Middle frontal gyrus (tissue), 1 donor: ENCODE measurements around the gene OVCH1.
A peak's percentile ranks its signal among the peaks of the same experiment; 100 is the strongest.

Source experiments
- DNase-seq: peaks from one replicate; pipeline ENCODE4 v3.0.0-alpha.2; 2015; ENCODE audit warnings: low spot score; ENCODE audit errors: extremely low spot score

The OVCH1 gene, protein sequence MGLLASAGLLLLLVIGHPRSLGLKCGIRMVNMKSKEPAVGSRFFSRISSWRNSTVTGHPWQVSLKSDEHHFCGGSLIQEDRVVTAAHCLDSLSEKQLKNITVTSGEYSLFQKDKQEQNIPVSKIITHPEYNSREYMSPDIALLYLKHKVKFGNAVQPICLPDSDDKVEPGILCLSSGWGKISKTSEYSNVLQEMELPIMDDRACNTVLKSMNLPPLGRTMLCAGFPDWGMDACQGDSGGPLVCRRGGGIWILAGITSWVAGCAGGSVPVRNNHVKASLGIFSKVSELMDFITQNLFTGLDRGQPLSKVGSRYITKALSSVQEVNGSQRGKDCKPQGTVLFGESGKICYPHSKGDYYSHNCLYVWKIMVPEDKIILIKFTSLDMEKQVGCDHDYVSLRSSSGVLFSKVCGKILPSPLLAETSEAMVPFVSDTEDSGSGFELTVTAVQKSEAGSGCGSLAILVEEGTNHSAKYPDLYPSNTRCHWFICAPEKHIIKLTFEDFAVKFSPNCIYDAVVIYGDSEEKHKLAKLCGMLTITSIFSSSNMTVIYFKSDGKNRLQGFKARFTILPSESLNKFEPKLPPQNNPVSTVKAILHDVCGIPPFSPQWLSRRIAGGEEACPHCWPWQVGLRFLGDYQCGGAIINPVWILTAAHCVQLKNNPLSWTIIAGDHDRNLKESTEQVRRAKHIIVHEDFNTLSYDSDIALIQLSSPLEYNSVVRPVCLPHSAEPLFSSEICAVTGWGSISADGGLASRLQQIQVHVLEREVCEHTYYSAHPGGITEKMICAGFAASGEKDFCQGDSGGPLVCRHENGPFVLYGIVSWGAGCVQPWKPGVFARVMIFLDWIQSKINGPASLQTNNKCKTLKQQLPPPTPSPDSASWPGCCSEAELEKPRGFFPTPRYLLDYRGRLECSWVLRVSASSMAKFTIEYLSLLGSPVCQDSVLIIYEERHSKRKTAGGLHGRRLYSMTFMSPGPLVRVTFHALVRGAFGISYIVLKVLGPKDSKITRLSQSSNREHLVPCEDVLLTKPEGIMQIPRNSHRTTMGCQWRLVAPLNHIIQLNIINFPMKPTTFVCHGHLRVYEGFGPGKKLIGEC

DNA sequence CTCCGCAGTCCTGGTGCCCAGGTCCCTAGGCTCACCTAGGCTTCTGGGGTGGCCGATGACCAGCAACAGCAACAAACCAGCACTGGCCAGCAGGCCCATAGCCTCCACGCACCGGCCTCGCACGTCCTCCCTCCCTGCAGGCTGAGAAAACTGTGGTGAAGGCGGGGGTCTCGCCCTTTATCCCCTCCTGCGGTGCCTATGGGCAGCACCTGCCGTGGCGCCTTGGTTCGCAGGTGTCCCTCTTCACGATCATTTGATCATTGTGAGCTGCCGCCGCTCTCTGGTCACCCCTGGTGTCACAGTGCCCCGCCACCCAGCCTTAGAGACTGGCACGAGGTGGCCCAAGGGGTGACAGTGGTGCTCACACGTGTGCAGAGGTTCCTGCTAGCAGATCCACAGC is at the start of gene OVCH1:
OVCH1 (minus strand) TSS at position 99 of the 400 bp plus-strand sequence; CDS start at position 99, 0 bp downstream.
- no peak for DNase-seq

DNA sequence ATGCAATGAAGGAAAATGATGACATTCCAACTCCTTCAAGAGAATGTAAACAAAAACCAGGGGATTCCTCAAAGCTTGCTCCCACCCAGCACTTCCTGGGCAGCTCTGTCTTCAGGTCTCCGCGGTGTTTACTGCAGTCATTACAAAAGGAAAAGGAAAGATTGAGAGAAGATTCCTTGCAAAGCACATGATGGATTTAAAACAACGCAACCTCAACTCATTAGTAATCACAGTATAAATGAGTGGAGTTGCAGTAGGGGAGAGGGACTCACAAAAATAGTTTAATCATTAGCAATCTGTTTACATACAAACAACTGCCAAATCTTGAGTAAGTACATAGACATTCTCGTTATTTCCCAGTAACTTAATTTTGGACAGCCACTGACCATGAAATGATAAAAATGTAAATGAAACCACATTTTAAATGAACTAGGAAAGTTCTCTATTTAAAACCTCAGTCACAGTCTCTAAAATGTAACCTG is 49.7 kb upstream of the OVCH1 start:
- no peak for DNase-seq

DNA sequence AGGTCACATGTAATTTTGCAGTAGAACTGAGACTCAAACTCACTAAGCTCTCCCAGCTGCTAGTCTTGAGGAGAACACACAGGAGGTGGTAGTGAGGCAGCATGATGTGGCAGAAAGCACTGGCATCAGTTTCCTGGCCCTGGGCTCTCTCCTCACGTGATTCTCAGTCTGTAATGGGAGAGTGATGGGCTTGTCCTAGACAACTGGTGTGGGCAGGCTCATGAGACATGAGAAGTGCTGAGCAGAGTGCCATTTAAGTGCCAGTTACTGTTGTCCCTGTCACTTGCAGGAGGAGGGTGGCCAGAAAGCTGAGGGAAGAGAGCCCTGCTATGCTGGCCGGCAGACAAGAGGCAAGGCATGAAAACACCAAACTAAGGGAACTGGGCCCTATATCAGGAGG is 48.5 kb upstream of the OVCH1 start:
- DNase-seq: no peak

DNA sequence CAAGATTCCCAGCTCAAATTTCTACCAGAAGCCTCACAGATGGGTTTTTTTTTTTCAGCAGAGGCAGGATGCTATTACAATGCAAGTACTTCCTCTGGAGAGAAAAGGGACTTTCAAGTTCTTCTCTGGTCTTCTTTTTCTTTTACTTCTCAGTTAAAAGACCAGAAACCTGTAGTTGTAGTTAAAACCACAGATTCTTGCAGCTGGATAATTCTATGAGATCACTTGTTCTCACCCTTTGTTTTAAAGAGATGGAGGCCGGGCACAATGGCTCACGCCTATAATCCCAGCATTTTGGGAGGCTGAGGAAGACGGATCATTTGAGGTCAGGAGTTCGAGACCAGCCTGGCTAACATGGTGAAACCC is 47.6 kb upstream of the OVCH1 start:
- no peak for DNase-seq

DNA sequence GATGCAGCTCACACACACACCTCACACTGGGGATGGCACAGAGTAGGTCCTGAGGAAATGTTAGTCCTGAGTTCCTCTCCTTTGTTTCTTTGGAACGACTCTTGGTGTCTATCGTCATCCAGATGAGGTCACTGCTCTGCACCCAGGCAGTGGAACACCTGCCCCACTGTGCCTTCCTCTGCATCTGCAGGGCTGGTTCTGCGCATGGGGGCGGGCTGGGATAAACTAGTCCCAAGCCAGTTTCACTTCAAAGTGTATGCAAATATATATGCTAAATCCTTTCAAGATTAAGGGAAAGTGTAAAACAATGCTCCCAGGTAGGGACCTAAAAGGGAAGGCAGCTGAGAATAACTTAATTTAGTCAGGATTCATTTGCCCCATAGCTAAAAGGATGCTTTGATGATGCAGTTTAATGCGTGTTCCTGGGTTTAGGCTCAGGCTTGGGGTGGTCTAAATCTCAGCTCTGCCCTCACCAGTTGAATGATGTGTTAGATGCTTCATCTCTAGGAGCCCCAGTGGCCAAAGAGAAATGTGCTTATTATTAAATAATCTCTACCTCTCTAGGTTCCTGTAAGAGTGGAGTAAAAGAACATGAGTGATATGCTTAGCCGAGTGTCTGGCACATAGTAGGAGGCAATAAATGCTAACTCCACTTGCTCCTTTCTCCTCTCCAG is 47.1 kb upstream of the OVCH1 start:
- no peak for DNase-seq

DNA sequence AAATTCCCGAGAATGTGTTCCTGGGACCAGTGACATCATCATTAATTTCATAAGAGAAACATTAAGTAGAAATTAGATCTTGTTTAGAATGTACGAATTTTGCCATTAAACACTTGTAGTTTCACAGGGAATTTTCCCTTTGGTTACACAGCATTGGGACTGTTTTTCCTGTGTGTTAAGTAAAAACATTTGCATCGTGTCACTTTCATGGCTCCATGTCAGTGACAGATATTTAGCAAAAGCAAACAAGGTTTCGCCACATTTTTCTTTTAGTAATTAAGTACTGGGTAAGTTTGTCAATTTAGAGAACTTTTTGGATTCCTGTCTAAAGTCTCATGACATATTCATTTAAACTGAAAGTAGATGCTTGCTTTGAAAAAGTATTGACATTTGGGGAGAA is 45.5 kb upstream of the OVCH1 start:
- DNase-seq: no peak

DNA sequence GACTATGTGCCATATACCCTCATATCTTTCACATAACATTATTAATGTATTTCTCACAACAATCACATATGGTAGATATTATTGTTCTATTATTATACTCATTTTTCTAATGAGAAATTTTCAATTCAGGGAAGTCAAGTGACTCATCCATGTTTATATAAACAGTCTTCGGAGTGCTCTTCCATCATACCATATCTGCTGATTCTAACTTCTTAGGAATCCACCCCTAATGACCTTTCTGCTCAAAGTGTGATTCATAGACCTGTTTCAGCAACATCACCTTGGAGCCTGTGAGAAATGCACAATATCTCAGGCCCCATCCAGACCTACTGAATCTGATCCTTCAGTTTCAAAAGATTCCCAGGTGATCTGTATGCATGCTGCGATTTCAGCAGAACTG is 39.8 kb upstream of the OVCH1 start:
- DNase-seq: no peak

DNA sequence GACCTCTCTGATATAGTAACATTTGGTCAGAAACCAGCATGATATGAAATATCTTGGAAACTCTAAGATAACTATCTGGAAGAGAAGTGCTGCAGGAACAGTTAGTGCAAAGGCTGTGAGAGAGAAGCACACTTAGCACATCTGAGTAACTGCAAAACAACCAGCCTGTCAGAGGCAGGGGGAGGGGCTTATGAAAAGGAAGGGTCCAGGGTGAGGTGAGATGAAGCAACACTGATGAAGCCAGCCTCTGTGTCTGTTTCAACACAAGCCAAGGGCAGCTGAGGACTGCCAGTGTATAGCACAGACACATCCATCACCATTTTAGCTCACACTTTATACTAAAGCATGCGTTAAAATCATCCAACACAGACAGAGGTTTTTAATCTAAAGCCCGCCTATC is 37.4 kb upstream of the OVCH1 start:
- DNase-seq: no peak

DNA sequence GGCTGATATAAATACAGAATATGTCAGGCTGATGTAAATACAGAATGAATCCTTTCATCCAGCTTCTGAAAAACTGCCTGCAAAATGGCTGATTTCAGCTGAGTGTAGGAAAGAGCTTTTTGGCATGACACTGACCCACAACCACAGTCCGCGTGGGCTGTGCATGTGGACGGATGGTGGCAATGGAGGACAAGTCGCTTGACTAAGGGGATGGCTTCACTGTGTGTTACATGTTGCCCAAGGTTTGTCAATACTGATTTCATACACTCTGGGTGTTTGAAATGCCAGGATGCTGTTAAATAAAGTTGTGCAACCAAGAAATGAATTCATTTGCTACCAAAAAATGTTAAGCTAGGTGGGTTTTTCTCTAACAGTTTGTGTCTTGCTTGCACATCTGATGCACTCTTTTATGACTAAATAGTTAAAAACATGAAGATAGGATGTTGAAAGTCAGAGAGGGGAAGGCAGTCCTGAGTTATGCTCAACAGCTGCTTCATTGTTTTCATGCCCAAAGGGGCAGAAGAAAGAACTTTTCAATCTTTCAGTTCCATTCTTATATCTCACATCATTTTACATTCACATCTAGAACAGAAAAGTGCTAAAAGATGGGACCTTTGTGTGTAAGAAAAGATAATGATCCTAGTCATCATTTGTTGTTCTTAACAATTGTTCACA is 36.5 kb upstream of the OVCH1 start:
- no peak for DNase-seq

DNA sequence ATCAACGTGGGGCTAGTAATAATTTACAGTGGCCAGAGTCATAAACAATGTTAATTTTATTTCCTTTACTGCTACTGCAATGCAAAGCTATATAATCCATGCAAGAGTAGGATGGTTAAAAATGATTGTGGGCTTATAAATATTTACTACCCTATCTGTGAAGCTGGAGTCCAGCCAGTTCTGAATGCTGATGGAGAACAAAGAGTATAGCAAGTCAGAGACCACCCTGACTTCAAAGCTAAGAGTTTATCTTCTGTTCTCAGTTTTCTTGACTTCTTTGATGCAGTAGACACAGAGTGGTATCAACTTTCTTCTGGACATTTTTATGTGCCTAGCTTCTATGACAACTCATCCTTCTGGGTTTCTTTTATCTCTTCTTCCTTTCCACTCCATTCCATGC is 34.0 kb upstream of the OVCH1 start:
- no peak for DNase-seq

DNA sequence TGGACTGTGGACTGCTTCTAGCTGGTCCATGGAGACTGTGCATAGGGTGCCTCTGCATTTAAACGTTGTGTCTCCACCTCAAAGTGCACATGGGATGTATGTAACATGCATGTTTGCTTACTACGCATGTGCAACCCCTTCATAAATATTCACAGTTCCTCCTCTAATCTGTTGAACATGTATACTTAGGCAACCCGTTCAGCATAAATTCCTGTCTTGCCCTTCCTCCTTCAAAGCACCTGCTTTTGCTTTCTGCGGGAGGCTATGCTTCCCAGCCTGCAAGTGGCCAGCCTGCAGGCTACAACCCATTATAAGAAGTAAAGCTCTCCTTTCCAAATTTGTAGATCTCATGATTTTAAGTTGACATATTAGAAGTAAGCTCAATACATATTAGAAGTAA is 33.0 kb upstream of the OVCH1 start:
- no peak for DNase-seq

DNA sequence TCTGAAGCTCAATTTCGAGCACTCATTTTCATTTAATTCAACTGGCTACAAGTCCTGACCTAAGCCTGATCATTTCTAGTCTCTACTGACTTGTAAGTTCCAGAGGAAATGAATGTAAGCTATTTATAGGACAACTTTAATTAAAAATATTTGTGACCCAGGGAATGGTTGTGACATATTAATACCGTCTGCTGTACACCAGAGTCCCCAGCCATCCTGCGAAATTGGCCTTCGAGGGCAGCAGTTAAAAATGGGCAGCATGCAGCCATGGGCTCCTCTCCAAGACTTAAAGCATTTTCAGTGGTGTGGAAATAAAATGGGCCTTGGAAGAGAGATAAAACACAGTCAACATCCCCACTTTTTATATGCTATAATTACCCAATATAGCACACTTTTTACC is 30.7 kb upstream of the OVCH1 start:
- no peak for DNase-seq

DNA sequence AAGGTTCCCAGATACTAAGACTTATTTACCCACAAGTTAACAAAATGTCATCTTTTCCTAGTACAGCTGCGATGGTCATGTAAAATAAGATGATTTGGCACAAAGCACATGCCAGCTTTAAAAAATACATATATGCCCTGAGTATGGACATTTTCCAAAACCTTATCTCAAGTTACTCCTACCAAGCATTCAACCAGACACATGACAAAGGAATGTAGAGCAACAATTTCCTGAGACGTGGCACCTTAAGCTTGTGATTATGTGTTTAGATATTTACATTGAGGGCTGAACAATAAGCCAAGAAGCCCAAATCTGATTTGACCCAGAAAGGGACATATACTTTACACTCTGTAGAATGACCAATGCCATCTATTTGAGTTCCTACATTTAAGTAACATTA is 24.5 kb upstream of the OVCH1 start:
- DNase-seq: no peak

DNA sequence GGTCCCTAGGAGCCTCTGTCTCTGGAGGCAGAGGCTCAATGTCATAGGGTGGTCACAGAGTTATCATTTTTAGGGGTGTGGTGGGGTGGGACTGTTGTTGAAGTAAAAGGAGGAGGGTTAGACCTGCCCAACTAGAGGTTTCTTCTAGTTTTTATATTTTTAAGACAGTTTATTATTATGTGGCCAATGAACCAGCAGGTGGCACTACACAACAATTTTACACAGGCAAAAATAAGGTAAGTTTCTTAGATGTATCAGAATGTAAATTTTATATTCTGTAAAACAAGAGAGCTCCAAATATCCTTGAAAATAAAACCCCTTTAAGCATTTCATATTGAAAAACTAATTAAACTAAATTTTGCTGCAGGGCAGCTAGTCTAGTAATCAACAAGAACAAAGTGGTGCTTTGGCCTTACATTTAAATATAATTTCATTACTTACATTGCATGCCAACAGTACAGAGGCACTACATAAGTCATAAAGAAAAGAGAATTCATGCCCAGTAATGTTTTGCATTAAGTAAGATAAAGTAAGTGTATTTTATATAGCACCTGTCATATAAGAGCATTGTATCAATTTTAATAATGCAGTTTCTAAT is 22.2 kb upstream of the OVCH1 start:
- peak; percentile 18 for DNase-seq

DNA sequence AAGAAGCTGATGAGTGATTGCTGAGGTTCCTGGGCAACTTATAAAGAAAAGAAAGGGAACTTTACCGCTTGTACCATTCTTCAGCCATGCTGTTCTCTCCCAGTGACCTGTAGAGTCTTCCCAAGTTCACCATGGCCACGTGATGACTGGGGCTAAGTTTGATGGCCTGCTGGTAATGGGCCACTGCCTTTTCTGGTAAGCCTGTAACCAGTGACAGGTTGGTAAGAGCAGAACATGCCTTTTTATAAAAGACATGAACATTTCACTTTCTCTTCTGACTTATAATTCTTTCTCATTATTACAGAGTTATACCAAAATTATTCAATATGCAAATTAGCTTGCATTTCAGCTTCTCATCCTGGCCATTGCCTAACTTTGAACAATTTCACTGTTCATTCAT is 20.9 kb upstream of the OVCH1 start:
- DNase-seq: no peak

DNA sequence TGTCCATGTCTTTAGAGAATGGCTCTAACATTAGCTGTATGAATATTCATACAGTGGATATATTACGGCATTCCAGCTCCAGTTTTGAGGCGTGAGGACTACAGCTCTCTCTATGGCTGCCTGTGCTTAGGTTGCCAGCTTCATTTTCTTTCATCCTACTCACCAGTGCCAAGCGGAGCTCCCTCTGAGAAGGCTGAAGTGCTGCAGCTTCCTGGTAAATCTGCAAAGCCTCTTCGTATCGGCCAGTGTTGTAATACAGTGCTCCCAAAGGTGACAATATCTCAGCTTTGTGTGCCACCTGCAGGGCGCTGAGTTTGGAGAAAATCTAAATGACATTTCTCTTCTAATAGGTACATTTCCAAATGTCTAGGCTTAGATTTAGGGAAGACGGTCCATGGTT is 19.8 kb upstream of the OVCH1 start:
- no peak for DNase-seq

DNA sequence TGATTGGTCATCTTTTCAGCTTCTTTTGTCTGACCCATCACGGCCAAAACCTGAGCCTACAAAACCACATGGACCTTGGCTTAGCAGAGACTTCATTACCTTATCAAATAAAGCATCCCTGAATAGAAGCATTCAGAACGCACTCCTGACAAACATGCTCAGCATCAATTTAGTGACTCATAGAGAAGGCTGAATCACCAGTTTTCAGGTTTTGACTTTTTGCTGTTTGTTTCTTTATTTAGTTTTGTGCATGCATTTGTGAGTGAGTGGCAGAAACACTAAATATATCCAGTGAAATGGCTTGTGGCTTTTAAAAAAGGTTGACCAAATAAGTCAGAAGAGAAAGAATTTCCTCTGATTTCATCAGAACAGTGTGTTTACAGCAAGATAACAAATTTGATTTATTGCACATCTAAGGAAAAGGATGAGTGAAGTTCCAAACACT is 19.0 kb upstream of the OVCH1 start:
- DNase-seq: no peak

DNA sequence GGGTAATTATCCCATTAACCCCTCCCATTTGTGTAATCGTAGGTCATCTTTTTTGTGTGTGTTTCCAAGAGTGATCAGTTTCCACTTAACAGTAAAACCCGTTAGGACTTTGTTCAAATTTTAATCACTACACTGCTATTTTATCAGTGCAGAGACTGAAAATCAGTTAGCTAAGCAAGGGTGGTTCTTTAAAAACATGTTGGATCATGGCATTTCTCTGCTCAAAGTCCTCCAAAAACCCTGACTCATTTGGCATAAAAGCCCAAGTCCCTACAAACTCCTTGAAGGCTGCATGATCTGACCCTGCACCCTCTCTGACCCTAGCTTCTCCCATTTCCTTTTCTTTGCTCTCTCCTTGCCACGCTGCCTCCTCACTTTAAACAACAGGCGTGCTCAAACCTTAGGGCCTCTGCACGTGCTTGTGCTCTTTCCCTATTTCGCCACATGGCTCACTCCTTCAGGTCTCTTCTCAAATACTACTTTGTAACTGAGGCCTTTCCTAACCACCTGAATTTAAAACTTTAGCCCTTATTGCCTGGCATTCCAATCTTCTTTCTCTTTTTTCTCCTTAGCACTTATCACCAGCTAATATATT is 13.2 kb upstream of the OVCH1 start:
- DNase-seq: no peak

DNA sequence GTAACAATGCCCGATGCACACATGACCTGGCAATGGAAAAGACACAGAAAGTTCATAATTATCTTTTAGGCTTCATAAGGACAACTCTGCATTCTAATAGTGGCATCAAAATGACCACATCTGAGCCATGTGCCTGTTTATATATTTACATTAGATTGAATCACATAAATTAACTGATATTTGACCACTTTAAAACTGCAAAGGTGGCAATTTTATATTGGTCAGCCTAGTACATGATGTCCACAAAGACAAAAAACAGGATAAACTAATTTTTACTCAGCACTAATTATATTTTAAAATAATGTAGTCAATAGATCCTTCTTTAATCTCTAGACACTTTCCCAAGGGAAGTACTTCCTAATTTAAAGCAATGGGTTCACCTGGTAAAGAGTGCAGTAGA is 12.0 kb upstream of the OVCH1 start:
- DNase-seq: no peak

DNA sequence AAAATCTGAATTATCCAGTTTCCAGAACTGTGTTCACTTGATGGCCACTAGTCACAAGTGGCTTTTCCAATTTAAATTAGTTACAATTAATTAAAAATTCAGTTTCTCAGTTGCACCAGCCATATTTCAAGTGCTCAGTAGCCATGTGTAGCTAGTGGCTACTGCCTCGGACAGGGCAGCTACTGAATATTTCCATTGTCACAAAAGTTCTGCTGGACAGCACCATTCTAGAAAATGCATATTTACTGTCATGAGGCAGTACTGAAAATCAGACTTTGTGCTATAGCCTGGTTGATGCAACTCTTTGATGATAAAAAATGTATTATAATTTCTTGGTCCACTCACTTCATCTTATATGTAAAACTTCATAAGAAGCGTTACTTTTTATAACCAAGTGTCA is 11.5 kb upstream of the OVCH1 start:
- DNase-seq: no peak
